GM20431 (cell line): ENCODE measurements around the gene DCUN1D4.

Experiments
- in situ Hi-C: fragments of 300-500 bp; cut with MseI, MboI; formaldehyde crosslinking; loops from one replicate; pipeline ENCODE4 v1.15.0; 2020; ENCODE audit warnings: low sequenced_read_pairs; ENCODE audit not compliant: unreplicated experiment

Gene DCUN1D4

GRCh38 chr4:51853027-51853682 is 10.2 kb downstream of the DCUN1D4 start:
- in situ Hi-C loops: no loop called here

GRCh38 chr4:51855270-51855669 is 12.3 kb downstream of the DCUN1D4 start:
- in situ Hi-C loops: no loop called here

- in situ Hi-C loops: no loop called here
These were observed 12.8 kb downstream of the DCUN1D4 start for GRCh38 chr4:51855751-51856150.

GRCh38 chr4:51858605-51859202 is 15.8 kb downstream of the DCUN1D4 start:
- in situ Hi-C loops: no loop called here

- in situ Hi-C loops: no loop called here
These were observed 16.6 kb downstream of the DCUN1D4 start for GRCh38 chr4:51859476-51860031.

GRCh38 chr4:51862199-51862598 is 19.2 kb downstream of the DCUN1D4 start:
- in situ Hi-C loops: no loop called here

GRCh38 chr4:51862781-51863180 is 19.8 kb downstream of the DCUN1D4 start:
- in situ Hi-C loops: no loop called here

GRCh38 chr4:51865717-51866116 is 22.8 kb downstream of the DCUN1D4 start:
- in situ Hi-C loops: no loop called here

- in situ Hi-C loops: no loop called here
These were observed 23.9 kb downstream of the DCUN1D4 start for GRCh38 chr4:51866835-51867234.

GRCh38 chr4:51867689-51868448 is 24.9 kb downstream of the DCUN1D4 start:
- in situ Hi-C loops: no loop called here

- in situ Hi-C loops: no loop called here
These were observed 25.5 kb downstream of the DCUN1D4 start for GRCh38 chr4:51868449-51868847.

GRCh38 chr4:51870441-51871188 is 27.7 kb downstream of the DCUN1D4 start:
- in situ Hi-C loops: no loop called here

GRCh38 chr4:51872283-51872997 is 29.5 kb downstream of the DCUN1D4 start:
- in situ Hi-C loops: no loop called here

GRCh38 chr4:51874551-51874950 is 31.6 kb downstream of the DCUN1D4 start:
- in situ Hi-C loops: no loop called here

- in situ Hi-C loops: no loop called here
These were observed 35.5 kb downstream of the DCUN1D4 start for GRCh38 chr4:51878431-51878830.

- in situ Hi-C loops: no loop called here
These were observed 37.3 kb downstream of the DCUN1D4 start for GRCh38 chr4:51880016-51880915.

- in situ Hi-C loops: no loop called here
These were observed 41.1 kb downstream of the DCUN1D4 start for GRCh38 chr4:51884055-51884454.

GRCh38 chr4:51884606-51885005 is 41.7 kb downstream of the DCUN1D4 start:
- in situ Hi-C loops: no loop called here

- in situ Hi-C loops: no loop called here
These were observed 42.4 kb downstream of the DCUN1D4 start for GRCh38 chr4:51885363-51885762.
